SK-N-SH (cell line): ENCODE results near the gene ARL5A. TPM values are rescaled to one million over a fixed set of nuclear protein-coding genes. Genes with fewer than 3 reads are reported as not detected.
"Not testable (repeated sequence)": the region's sequence is repeated elsewhere in the genome, so short reads cannot be mapped to it uniquely, and the experiment has no call there.

Experiments
- CTCF ChIA-PET: fragments of 300-600, 350-600 bp; formaldehyde crosslinking; extraction: SDS; loops from one replicate; lab custom pipeline; 2021; lab: Yijun Ruan, JAX
- POLR2A ChIA-PET: fragments of 350-600 bp; sonication (Branson Sonifier 250); formaldehyde crosslinking; extraction: SDS; loops from one replicate; lab custom pipeline; 2020; ENCODE audit warnings: antibody characterized with exemption, inconsistent platforms; lab: Yijun Ruan, JAX
- DNase-seq: peaks from one replicate; pipeline ENCODE4 v3.0.0; 2012
- H2AFZ ChIP-seq: fragments of 200-600 bp; sonication (generic); 2 replicates; pipeline ENCODE4 v1.8.1; 2016; ENCODE audit warnings: antibody characterized with exemption, mild to moderate bottlenecking, low read depth
- H3F3A ChIP-seq: fragments of 200-600 bp; sonication (generic); replicated peaks from 2 replicates; pipeline ENCODE3; 2016; ENCODE audit warnings: antibody characterized with exemption, mild to moderate bottlenecking; ENCODE audit not compliant: insufficient read depth
- H3K27ac ChIP-seq, 2 experiments: fragments of 200-500 bp in 1 of 2; fragments of 200-600 bp in 1 of 2; sonication (Bioruptor generic) in 1 of 2; sonication (generic), shearing (Covaris generic) in 1 of 2; 2 replicates each; pipeline versions ENCODE4 v1.5.1 to v1.6.1; 2014 to 2016; ENCODE audit warnings: low read depth in 2 of 2, inconsistent platforms in 1 of 2, low read length in 1 of 2, mild to moderate bottlenecking in 1 of 2, mixed read lengths in 1 of 2
- H3K27me3 ChIP-seq: fragments of 200-600 bp; sonication (generic), shearing (Covaris generic); 2 replicates; pipeline ENCODE4 v1.6.1; 2016; ENCODE audit warnings: mixed run types; ENCODE audit not compliant: insufficient read depth
- H3K36me3 ChIP-seq, 2 experiments: fragments of 200-500 bp in 1 of 2; fragments of 200-600 bp in 1 of 2; sonication (Bioruptor generic) in 1 of 2; sonication (generic) in 1 of 2; replicated peaks in 1 of 2; 2 replicates each; pipeline versions ENCODE3 to v1.5.1; 2014 to 2016; ENCODE audit warnings: low read length in 1 of 2, mild to moderate bottlenecking in 1 of 2; ENCODE audit not compliant: insufficient read depth in 2 of 2, control insufficient read depth in 1 of 2
- H3K4me1 ChIP-seq, 2 experiments: fragments of 200-500 bp in 1 of 2; fragments of 200-600 bp in 1 of 2; sonication (Bioruptor generic) in 1 of 2; sonication (generic), shearing (Covaris generic) in 1 of 2; 2 replicates each; pipeline versions ENCODE4 v1.5.1 to v1.6.1; 2014 to 2016; ENCODE audit warnings: low read depth in 1 of 2, low read length in 1 of 2, mixed run types in 1 of 2; ENCODE audit not compliant: insufficient read depth in 2 of 2, control insufficient read depth in 1 of 2
- H3K4me2 ChIP-seq: fragments of 200-600 bp; sonication (generic), shearing (Covaris generic); 2 replicates; pipeline ENCODE4 v1.6.1; 2017; ENCODE audit warnings: mixed run types
- H3K4me3 ChIP-seq, 2 experiments: fragments of 200-500 bp in 1 of 2; fragments of 200-600 bp in 1 of 2; sonication (Bioruptor generic) in 1 of 2; sonication (generic), shearing (Covaris generic) in 1 of 2; 2 replicates each; pipeline versions ENCODE4 v1.5.1 to v1.8.1; 2014 to 2016; ENCODE audit warnings: low read depth in 2 of 2, inconsistent platforms in 1 of 2, low read length in 1 of 2, mild to moderate bottlenecking in 1 of 2, mixed read lengths in 1 of 2, moderate library complexity in 1 of 2
- H3K79me2 ChIP-seq: fragments of 200-600 bp; sonication (generic); 2 replicates; pipeline ENCODE4 v1.8.1; 2017; ENCODE audit warnings: mild to moderate bottlenecking; ENCODE audit not compliant: insufficient read depth
- H3K9ac ChIP-seq: fragments of 200-600 bp; sonication (generic); 2 replicates; pipeline ENCODE4 v1.6.1; 2017; ENCODE audit warnings: mixed run types
- H3K9me2 ChIP-seq: fragments of 200-600 bp; sonication (generic); 2 replicates; pipeline ENCODE4 v1.6.1; 2017; ENCODE audit warnings: mixed run types
- H3K9me3 ChIP-seq: fragments of 200-600 bp; sonication (generic); 2 replicates; pipeline ENCODE4 v1.6.1; 2017; ENCODE audit warnings: mixed run types, mild to moderate bottlenecking, moderate library complexity
- H4K20me1 ChIP-seq: fragments of 200-600 bp; sonication (generic); 2 replicates; pipeline ENCODE4 v1.6.1; 2017; ENCODE audit warnings: mild to moderate bottlenecking, mixed run types; ENCODE audit not compliant: insufficient read depth
- ELF1 ChIP-seq: IDR thresholded peaks from 2 replicates; pipeline ENCODE4 v1.4.0; 2012
- GATA2 ChIP-seq: sonication (generic); formaldehyde crosslinking; IDR thresholded peaks from 2 replicates; pipeline ENCODE4 v1.5.0; 2020; ENCODE audit warnings: mild to moderate bottlenecking, missing genetic modification reagents
- MAX ChIP-seq: IDR thresholded peaks from 2 replicates; pipeline ENCODE4 v1.4.0; 2012; ENCODE audit warnings: low read depth
- MXI1 ChIP-seq: IDR thresholded peaks from 2 replicates; pipeline ENCODE4 v1.6.1; 2012; ENCODE audit warnings: mild to moderate bottlenecking, low read depth, low read length, improper control_type of control experiment
- NRF1 ChIP-seq: IDR thresholded peaks from 2 replicates; pipeline ENCODE4 v1.6.1; 2012; ENCODE audit warnings: low read depth, mild to moderate bottlenecking, low read length
- POLR2AphosphoS5 ChIP-seq: IDR thresholded peaks from 2 replicates; pipeline ENCODE4 v1.6.1; 2012; ENCODE audit warnings: low read depth, low read length
- RAD21 ChIP-seq: IDR thresholded peaks from 2 replicates; pipeline ENCODE4 v1.6.1; 2012; ENCODE audit warnings: mild to moderate bottlenecking, low read length
- RXRA ChIP-seq: IDR thresholded peaks from 2 replicates; pipeline ENCODE4 v1.4.0; 2012; ENCODE audit warnings: low read depth, mild to moderate bottlenecking, borderline replicate concordance
- SIN3A ChIP-seq: IDR thresholded peaks from 2 replicates; pipeline ENCODE4 v1.6.1; 2012; ENCODE audit warnings: low read depth, mild to moderate bottlenecking, low read length, moderate library complexity, borderline replicate concordance
- TAF1 ChIP-seq: IDR thresholded peaks from 2 replicates; pipeline ENCODE4 v1.6.1; 2012; ENCODE audit warnings: low read depth, mild to moderate bottlenecking, low read length, moderate library complexity, borderline replicate concordance
- TEAD4 ChIP-seq: IDR thresholded peaks from 2 replicates; pipeline ENCODE4 v1.4.0; 2012; ENCODE audit warnings: mild to moderate bottlenecking, borderline replicate concordance; ENCODE audit not compliant: insufficient read depth
- ZBTB33 ChIP-seq: IDR thresholded peaks from 2 replicates; pipeline ENCODE4 v1.4.0; 2012; ENCODE audit warnings: low read depth, borderline replicate concordance
- WGBS: methylation state at CpG from one replicate; pipeline ENCODE4 v1.1.6; 2017; ENCODE audit warnings: low lambda C conversion rate; 5-methylcytosine and 5-hydroxymethylcytosine counted together
- polyA plus RNA-seq, 3 experiments: library from polyadenylated mRNA; depleted of rRNA; stranded (reverse); fragments of >200 nt; gene quantifications; 2 replicates each; pipeline ENCODE4 v1.2.3, GENCODE V29; 2012

Gene ARL5A
- polyA plus RNA-seq (2012; rRNA removed) = 8.2 and 8.4 TPM in 2 replicates
- 14.0 and 22.6 TPM in 2 replicates for polyA plus RNA-seq (2012; cell fraction: cytosol; rRNA removed)
- polyA plus RNA-seq (2012; cell fraction: nucleus; rRNA removed) = 3.0 and 5.6 TPM in 2 replicates

- no peaks in the 10 kb centered on the region for H3K27me3 ChIP-seq
- H3K79me2 ChIP-seq = peaks cover 47% of the 10 kb centered on the region
- H2AFZ ChIP-seq = peak within 1 kb of the TSS; percentile 96
- TF ChIP-seq ELF1 = peak; percentile 66
- 0 out of 2 replicates have a peak, but pooled peaks have one; percentile 1 for TF ChIP-seq RAD21
- peak; percentile 62 for TF ChIP-seq MXI1
- peak; percentile 84 for TF ChIP-seq NRF1
- TF ChIP-seq GATA2 = no peak
- TF ChIP-seq RXRA = no peak
- TF ChIP-seq POLR2AphosphoS5 = peak; percentile 94
- TF ChIP-seq TAF1 = peak; percentile 47; the same call in 1 of the 2 replicates
- TF ChIP-seq MAX = peak; percentile 80
- TF ChIP-seq TEAD4 = no peak
- TF ChIP-seq SIN3A = peak; percentile 58; the same call in 1 of the 2 replicates
- peaks cover 33% of the 10 kb centered on the region for H4K20me1 ChIP-seq
- peak; percentile 98 for DNase-seq
- H3K4me1 ChIP-seq = peaks cover 0 to 15% of the 10 kb centered on the region in 2 experiments; a peak in 2 of 4 replicates
- H3K9ac ChIP-seq = peak within 1 kb of the TSS; percentile 89
- H3K4me3 ChIP-seq = peak within 1 kb of the TSS; percentile 84 to 96
- peak within 1 kb of the TSS; percentile 91 for H3K4me2 ChIP-seq
- H3K36me3 ChIP-seq = no peaks in the 10 kb centered on the region
- peak within 1 kb of the TSS; percentile 64 to 86 for H3K27ac ChIP-seq
- CTCF ChIA-PET = interaction anchor here (1.0 to 2.5 kb wide), 2 partner anchors 8 to 197 kb away, joined by 4 to 9 read pairs; no protein-coding TSS in a partner anchor
- no peaks in the 10 kb centered on the region for H3K9me3 ChIP-seq
- WGBS = 6% methylated on average over 12 of the region's 64 CpGs
- peaks cover 5% of the 10 kb centered on the region for H3F3A ChIP-seq
- POLR2A ChIA-PET = interaction anchor here (0.8 kb wide), 2 partner anchors 17 to 22 kb away, joined by 3 read pairs; no protein-coding TSS in a partner anchor
- no peaks in the 10 kb centered on the region for H3K9me2 ChIP-seq
Observed at GRCh38 chr2:151828143-151828889, at the start of gene ARL5A. TSS of gene ARL5A (minus strand) at chr2:151828421. CDS start at chr2:151828176, 245 bp downstream.

- WGBS = no CpG with 5 or more reads among the region's 34 CpGs
- H3K36me3 ChIP-seq, H3K9me3 ChIP-seq, H3K4me2 ChIP-seq, H3F3A ChIP-seq, H3K4me3 ChIP-seq, H3K9ac ChIP-seq, CTCF ChIA-PET, H4K20me1 ChIP-seq, H3K9me2 ChIP-seq, H2AFZ ChIP-seq, DNase-seq, POLR2A ChIA-PET, H3K27ac ChIP-seq, H3K27me3 ChIP-seq, H3K79me2 ChIP-seq, H3K4me1 ChIP-seq: not testable (repeated sequence)
Observed at GRCh38 chr2:151875631-151876030, 47.4 kb upstream of the ARL5A start.

GRCh38 chr2:151872463-151872862 is 44.2 kb upstream of the ARL5A start:
- Histone ChIP-seq H3K4me3 (no peak overlapping the region), H3K9ac (no peak overlapping the region), H3K9me2 (no peaks in the 10 kb centered on the region), H3K4me2 (no peak overlapping the region), H3K9me3 (no peaks in the 10 kb centered on the region), H2AFZ (no peak overlapping the region), H3F3A (no peaks in the 10 kb centered on the region), H4K20me1 (no peaks in the 10 kb centered on the region), H3K4me1 (no peaks in the 10 kb centered on the region), H3K36me3 (no peaks in the 10 kb centered on the region), H3K27me3 (no peaks in the 10 kb centered on the region), H3K79me2 (no peaks in the 10 kb centered on the region), H3K27ac (no peak overlapping the region)
- ChIA-PET CTCF (no interaction called here), POLR2A (no interaction called here)
- TF ChIP-seq ZBTB33 (no peak), GATA2 (no peak), NRF1 (no peak)
- DNase-seq = no peak
- 80% methylated on average over 3 of the region's 3 CpGs for whole genome bisulfite sequencing
